Tibial artery (tissue), 4 donors: Measurements from ENCODE around the gene ARHGEF28.

ENCODE experiments used
- DNase-seq, 2 donors: peaks; one replicate each; pipeline ENCODE4 v3.0.0-alpha.2; 2019
- H3K27ac ChIP-seq, 2 donors: fragments of 200-600 bp; sonication (generic) in 1 of 2; 1 replicate in 1 of 2; 2 replicates in 1 of 2; pipeline ENCODE4 v1.5.1; 2018 to 2019; ENCODE audit warnings: mild to moderate bottlenecking in 1 of 2
- H3K27me3 ChIP-seq, 2 donors: fragments of 200-600 bp; sonication (generic) in 1 of 2; one replicate each; pipeline versions ENCODE4 v1.5.1 to v1.6.0; 2016 to 2019
- H3K36me3 ChIP-seq, 3 donors: fragments of 200-600 bp; sonication (generic) in 2 of 3; one replicate each; pipeline ENCODE4 v1.5.1; 2016 to 2019; ENCODE audit warnings: mild to moderate bottlenecking in 2 of 3
- H3K4me1 ChIP-seq, 4 donors: fragments of 200-600 bp; sonication (generic) in 2 of 4; 1 replicate in 3 of 4; 2 replicates in 1 of 4; pipeline ENCODE4 v1.5.1; 2016 to 2019
- H3K4me3 ChIP-seq, 2 donors: fragments of 200-600 bp; sonication (generic) in 1 of 2; 1 replicate in 1 of 2; 2 replicates in 1 of 2; pipeline ENCODE4 v1.5.1; 2018 to 2019; ENCODE audit warnings: mild to moderate bottlenecking in 2 of 2
- H3K9me3 ChIP-seq, 3 donors: fragments of 200-600 bp; sonication (generic) in 1 of 3; one replicate each; pipeline ENCODE4 v1.5.1; 2016 to 2019
- intact Hi-C: fragments of 100-400 bp; cut with DNase I; formaldehyde crosslinking; loops from one replicate; pipeline ENCODE4 v1.15.0; 2023; ENCODE audit warnings: low total_unique reads
- TF ChIP-seq, protein P1 (sequence below), 2 experiments: fragments of 200-600 bp in 1 of 2; fragments of 450-650 bp in 1 of 2; IDR thresholded peaks; one replicate each; pipeline ENCODE4 v1.5.1; 2017 to 2019; ENCODE audit warnings: antibody characterized with exemption in 2 of 2, mild to moderate bottlenecking in 1 of 2, moderate library complexity in 1 of 2

Gene ARHGEF28

DNA sequence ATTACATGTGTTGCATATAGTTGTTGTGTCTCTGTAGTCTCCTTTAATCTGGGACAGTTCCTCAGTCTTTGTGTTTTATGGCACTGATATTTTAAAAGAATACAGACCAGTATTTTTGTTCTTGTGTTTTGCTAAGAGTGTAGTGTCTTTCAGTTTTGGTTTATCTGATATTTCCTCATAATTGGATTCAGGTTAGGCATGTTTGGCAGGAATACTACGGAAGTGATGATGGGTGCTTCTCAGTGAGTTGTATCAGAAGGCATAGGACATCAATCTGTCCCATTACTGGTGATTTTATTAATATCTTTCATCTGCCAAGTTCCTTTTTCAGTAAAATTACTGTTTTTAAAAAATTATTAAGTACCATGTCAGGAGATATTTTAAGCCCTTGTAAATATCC, 212.9 kb downstream of the ARHGEF28 start:
- no peak overlapping the region for H3K27ac ChIP-seq
- H3K27me3 ChIP-seq, result no peaks in the 10 kb centered on the region
- TF ChIP-seq, protein P1, sequence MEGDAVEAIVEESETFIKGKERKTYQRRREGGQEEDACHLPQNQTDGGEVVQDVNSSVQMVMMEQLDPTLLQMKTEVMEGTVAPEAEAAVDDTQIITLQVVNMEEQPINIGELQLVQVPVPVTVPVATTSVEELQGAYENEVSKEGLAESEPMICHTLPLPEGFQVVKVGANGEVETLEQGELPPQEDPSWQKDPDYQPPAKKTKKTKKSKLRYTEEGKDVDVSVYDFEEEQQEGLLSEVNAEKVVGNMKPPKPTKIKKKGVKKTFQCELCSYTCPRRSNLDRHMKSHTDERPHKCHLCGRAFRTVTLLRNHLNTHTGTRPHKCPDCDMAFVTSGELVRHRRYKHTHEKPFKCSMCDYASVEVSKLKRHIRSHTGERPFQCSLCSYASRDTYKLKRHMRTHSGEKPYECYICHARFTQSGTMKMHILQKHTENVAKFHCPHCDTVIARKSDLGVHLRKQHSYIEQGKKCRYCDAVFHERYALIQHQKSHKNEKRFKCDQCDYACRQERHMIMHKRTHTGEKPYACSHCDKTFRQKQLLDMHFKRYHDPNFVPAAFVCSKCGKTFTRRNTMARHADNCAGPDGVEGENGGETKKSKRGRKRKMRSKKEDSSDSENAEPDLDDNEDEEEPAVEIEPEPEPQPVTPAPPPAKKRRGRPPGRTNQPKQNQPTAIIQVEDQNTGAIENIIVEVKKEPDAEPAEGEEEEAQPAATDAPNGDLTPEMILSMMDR (IDR thresholded peaks at IDR 0.05), result no peak
- H3K4me1 ChIP-seq, result no peaks in the 10 kb centered on the region
- no peak overlapping the region for H3K4me3 ChIP-seq
- intact Hi-C loops, result no loop called here
- H3K9me3 ChIP-seq, result peaks cover 0 to 3% (median 0%) of the 10 kb centered on the region in 3 donors
- no peak for DNase-seq
- peaks cover 0 to 6% (median 0%) of the 10 kb centered on the region in 3 donors for H3K36me3 ChIP-seq

DNA sequence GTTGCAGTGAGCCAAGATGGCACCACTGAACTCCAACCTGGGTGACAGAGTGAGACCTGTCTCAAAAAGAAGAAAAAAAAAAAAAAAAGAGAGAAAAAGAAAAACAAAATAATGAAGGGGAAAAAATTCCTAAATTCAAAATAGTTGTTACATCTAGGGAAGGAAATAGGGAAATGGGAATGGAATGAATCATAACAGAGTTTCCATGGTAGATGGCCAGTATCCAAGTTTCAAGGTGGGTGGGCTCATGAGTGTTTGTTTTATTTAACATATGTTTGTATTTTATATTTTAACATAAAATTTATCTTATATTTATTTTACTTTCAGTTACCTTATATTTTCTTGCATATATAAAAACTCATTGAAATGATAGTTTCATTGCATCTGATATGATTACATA, 215.6 kb downstream of the ARHGEF28 start:
- intact Hi-C loops, result no loop called here
- H3K27ac ChIP-seq, result no peak overlapping the region
- TF ChIP-seq, protein P1 (IDR thresholded peaks at IDR 0.05), result no peak

DNA sequence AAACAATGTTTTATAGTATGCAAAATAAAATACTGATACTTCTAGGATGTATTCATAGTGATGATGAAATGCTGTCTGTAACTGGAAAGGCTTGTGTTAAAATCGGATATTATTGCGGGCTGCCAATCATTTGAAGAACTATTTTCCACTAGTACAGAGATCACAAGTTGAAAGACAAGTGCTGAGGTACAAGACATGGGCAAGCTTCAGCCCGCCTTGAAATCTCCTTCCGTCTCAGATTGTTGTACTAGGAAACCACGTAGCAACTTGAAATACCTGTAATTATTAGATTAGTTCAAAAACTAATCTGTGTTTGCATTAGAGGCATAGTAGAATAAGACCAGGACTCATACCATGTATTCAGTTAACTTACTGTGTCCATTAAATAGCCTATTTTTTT, 218.2 kb downstream of the ARHGEF28 start:
- no peaks in the 10 kb centered on the region for H3K4me1 ChIP-seq
- no peaks in the 10 kb centered on the region for H3K27me3 ChIP-seq
- no peak for DNase-seq
- peaks cover 0 to 6% (median 0%) of the 10 kb centered on the region in 3 donors for H3K36me3 ChIP-seq
- H3K4me3 ChIP-seq, result no peak overlapping the region
- TF ChIP-seq, protein P1 (IDR thresholded peaks at IDR 0.05), result no peak
- intact Hi-C loops, result no loop called here
- H3K9me3 ChIP-seq, result no peaks in the 10 kb centered on the region
- no peak overlapping the region for H3K27ac ChIP-seq

More for the DNA sequence above, 215.6 kb downstream of the ARHGEF28 start:
- no peak overlapping the region for H3K4me3 ChIP-seq
- H3K9me3 ChIP-seq, result peaks cover 0 to 3% (median 0%) of the 10 kb centered on the region in 3 donors
- no peak for DNase-seq
- no peaks in the 10 kb centered on the region for H3K27me3 ChIP-seq
- peaks cover 0 to 6% (median 0%) of the 10 kb centered on the region in 3 donors for H3K36me3 ChIP-seq
- no peaks in the 10 kb centered on the region for H3K4me1 ChIP-seq

DNA sequence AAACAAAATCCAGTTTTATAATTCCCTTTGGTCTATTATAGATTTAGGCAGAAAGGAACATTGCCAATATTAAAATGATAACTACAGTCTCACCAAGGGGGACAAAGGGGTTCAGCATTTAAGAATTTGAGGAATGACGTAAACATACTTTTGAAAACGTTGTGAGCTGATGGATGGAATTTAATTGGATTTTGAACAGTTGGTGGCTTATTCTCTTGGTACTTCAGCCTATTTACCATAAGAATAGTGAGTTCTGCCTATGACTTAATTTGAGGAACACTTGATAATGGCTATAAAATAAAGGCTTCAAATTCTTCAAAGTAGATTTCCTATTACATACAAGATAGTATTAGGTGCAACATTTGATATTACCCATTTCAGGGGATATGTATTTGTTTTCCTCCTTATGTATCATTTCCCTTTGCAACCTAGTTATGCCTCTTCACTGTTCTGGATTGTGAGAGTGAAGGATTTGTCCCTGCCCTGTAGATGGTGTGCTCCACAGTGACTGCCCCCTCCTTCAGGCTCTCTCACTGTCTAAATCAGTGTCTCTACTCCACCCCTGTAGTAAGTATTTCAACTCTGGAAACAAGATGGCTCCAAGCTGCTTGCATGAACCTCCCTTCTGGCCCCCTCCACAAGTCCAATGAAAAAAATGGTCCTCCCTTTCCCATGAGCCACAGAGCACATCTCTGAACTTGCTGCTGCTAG, 225.6 kb downstream of the ARHGEF28 start:
- Histone ChIP-seq H3K4me3 (no peak overlapping the region), H3K9me3 (no peaks in the 10 kb centered on the region), H3K36me3 (peaks cover 0 to 4% (median 0%) of the 10 kb centered on the region in 3 donors), H3K4me1 (no peaks in the 10 kb centered on the region), H3K27me3 (no peaks in the 10 kb centered on the region), H3K27ac (no peak overlapping the region)
- intact Hi-C loops, result no loop called here
- TF ChIP-seq, protein P1 (IDR thresholded peaks at IDR 0.05), result no peak
- DNase-seq, result no peak

DNA sequence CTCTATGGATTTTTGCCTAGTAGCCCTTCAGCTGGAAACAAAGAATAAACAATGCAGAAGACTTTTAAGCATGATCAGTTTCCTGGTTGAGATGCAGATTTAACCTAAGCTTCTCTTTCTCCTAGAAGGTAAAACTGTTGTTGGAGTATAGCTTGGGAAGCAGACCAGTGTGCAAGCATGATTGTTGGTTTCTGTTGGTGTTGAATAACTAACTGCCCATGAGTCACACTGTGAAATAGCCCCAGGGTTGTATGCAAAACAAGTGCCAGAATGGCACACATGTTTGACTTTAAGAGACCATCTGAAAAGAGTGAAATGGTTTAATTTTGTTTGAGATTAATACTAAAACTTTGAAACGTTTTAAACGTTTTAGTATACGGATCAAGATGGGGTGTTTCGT, 227.1 kb downstream of the ARHGEF28 start:
- TF ChIP-seq, protein P1 (IDR thresholded peaks at IDR 0.05), result no peak

More for the DNA sequence above, 227.1 kb downstream of the ARHGEF28 start:
- peaks cover 0 to 8% (median 0%) of the 10 kb centered on the region in 3 donors for H3K36me3 ChIP-seq
- H3K4me1 ChIP-seq, result no peaks in the 10 kb centered on the region
- H3K27me3 ChIP-seq, result no peaks in the 10 kb centered on the region
- H3K9me3 ChIP-seq, result no peaks in the 10 kb centered on the region
- no peak overlapping the region for H3K4me3 ChIP-seq
- no peak overlapping the region for H3K27ac ChIP-seq
- intact Hi-C loops, result no loop called here
- no peak for DNase-seq
